GM21390 (cell line): Measurements from ENCODE around the gene PRPF18.

Experiments
- ATAC-seq: cut with Tn5 transposase; IDR thresholded peaks from one replicate; pipeline ENCODE4 v1.9.1; 2021; ENCODE audit not compliant: unreplicated experiment

Gene PRPF18

GRCh38 chr10:13597909-13598308, 11.1 kb downstream of the PRPF18 start:
- no peak for ATAC-seq

- no peak for ATAC-seq
These were observed 17.7 kb downstream of the PRPF18 start for GRCh38 chr10:13604357-13605040.

GRCh38 chr10:13608246-13608853, 21.6 kb downstream of the PRPF18 start:
- no peak for ATAC-seq

DNA sequence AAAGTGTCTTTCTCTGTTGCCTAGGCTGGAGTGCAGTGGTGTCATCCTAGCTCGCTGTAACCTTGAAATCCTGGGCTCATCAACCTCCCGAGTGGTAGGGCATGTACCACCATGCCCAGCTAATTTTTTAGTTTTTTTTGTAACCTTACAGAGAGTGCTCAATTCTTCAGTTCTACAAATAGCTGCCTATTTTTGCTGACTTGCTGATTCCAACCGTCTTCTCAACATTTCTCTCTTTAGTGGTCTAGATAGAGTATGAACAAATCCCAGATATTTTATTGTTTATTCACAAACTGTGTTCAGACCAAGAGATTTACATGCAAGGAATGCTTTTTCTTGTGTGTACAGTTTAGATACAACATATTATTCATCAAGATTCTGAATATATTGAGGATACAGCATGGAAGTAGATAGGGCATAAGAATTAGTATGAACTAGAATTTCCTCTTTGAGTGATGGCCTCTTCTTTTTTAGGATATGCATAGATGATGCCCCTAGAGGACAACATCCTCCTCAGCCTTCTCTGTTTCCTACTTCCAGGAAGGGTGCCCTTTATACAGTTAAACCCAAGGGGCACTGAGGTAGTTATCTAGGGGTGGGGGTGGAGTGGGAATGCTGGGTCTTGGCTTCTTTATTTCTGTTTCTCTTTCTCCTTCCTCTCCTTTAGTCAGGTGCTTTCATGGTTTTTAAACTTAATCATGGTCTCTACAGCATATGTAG, 26.0 kb downstream of the PRPF18 start:
- no peak for ATAC-seq

DNA sequence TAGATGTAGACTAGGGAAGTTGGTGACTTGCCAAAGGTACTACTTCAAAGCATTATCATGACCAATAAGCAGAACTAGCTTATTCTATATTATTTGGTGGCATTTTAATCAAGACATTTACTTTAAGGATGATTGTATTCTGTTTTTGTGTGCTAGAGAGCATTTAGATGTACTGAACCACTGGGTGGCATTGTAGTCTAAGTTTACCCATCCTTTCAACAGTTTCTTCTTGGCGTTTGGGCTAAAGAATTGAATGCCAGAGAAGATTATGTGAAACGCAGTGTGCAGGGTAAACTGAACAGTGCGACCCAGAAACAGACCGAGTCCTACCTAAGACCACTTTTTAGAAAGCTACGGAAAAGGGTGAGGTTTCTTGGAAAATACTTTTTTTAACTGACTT, 26.8 kb downstream of the PRPF18 start:
- ATAC-seq, result no peak

GRCh38 chr10:13614530-13615332, 28.0 kb downstream of the PRPF18 start:
- no peak for ATAC-seq

- ATAC-seq, result no peak
These were observed 29.0 kb downstream of the PRPF18 start for GRCh38 chr10:13615650-13616300.

GRCh38 chr10:13617116-13617515, 30.4 kb downstream of the PRPF18 start:
- no peak for ATAC-seq

DNA sequence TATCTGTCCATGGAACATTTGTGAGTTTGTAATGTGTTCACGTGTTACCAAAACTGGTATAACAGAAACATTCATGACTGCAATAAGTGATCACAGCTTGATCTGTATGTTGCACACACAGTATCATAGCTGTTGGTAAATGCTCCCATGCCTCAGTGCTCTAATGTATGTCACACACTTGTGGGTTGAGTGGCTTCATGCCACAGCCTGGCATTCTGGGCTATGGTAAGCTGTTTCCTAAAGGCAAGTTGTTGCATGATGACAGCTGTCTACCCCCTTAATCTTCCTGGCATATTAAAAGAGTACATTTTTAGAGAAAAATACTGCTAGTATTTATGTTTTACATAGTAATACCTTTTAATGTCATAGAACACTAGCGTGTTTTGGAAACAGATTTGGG, 35.2 kb downstream of the PRPF18 start:
- ATAC-seq, result no peak

GRCh38 chr10:13624630-13625029, 37.9 kb downstream of the PRPF18 start:
- no peak for ATAC-seq

GRCh38 chr10:13627459-13628310, 40.9 kb downstream of the PRPF18 start:
- no peak for ATAC-seq

DNA sequence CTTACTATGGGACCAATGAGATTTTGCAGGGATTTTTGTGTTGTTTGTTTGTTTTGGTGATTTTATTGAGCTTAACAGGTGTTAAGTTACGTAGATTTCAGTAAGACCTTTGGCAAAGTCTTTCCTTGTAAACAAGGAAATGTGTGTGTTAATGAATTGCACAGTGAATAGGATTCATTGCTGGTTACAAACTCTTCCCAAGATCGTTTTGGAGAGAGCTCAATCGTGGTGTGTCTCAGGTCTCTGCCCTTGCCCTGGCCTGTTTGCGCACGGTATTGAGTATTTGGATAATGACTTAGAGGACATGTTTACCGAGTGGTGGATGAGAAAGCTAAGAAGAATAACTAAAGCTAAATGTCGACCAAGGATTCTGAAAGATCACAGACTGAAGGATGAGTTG, 41.9 kb downstream of the PRPF18 start:
- no peak for ATAC-seq

- no peak for ATAC-seq
These were observed 42.4 kb downstream of the PRPF18 start for GRCh38 chr10:13629116-13629515.

DNA sequence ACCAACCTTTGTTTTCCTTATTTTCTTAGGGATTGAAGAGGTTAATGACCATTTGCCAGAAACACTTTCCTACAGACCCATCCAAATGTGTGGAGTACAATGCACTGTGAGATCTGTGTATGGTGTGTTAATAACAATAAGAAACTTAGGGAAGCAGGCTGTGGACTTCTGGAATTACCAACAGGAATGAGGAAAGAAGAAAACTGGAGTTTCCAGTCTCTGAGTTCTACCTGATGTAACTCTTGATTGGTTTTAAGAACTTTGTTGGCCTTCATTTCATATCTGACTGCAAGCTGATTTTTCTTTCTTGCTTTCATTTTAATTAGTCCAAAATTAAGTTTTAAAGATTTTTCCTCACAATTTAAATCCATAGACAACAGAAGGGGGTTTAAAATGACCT, 43.5 kb downstream of the PRPF18 start:
- no peak for ATAC-seq

DNA sequence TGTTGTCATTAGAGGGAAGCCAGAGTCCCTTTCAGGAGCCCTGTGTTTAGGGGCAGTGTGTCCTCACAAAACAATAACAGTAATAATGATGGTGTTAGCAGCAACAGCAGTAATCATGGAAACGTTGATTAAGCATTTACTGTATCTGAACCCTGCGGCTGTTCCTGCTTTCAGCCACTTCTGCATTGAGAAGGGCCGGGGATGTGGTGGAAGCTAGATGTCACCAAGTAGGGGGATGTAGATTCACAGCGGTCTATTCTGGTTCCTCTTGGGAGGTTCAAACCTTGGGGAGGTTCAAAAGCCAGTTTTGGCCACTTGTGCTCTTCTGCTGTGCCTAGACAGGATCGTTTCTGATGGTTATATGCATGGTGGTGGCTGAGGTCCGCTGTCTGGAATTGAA, 44.8 kb downstream of the PRPF18 start:
- no peak for ATAC-seq

GRCh38 chr10:13632440-13632839, 45.7 kb downstream of the PRPF18 start:
- no peak for ATAC-seq

GRCh38 chr10:13632884-13633440, 46.2 kb downstream of the PRPF18 start:
- ATAC-seq, result no peak

DNA sequence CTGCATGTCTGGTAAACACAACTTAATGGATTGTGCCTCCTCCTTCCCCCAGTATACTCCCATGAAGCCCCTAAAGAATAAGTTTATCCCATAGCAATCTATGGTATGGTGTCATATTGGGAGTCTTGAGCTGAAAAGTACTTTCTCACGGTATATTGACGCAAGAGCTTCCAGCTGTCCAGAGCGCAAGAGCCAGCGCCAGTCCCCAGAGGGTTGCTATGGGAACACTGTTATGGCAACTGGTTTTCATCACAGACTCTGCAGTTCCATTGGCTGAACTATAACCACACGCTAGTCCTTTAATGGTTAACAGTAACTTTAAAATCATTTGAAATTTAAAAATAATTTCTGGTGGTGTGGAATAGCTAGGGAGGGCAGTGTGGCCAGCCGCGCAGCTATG, 46.9 kb downstream of the PRPF18 start:
- ATAC-seq, result no peak

- ATAC-seq, result no peak
These were observed 47.4 kb downstream of the PRPF18 start for GRCh38 chr10:13634207-13634606.

DNA sequence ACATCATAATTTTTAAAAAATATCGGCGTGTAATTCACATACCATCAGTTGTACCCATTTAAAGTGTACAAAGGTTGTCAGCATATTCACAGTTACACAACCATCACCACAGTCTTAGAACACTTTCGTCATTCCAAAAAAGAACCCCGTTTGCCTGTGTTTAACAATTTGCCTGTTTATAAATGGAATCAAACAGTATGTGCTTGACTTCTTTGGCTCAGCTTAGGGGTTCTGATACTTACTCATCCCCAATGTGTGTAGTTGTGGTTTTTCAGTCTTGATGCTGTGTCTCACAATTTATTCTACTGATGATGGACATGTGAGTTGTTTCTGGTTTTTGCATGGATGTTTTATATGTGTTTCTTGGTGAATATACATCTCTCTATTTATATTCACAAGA, 50.0 kb downstream of the PRPF18 start:
- no peak for ATAC-seq
